Epithelial cell of proximal tubule (primary cell): Measurements from ENCODE around the gene LIG1. TPM values are rescaled to one million over a fixed set of nuclear protein-coding genes. Genes with fewer than 3 reads are reported as not detected.

Experiments
- DNase-seq: peaks from one replicate; pipeline ENCODE4 v3.0.0-alpha.2; 2011; ENCODE audit warnings: low read depth
- H3K4me3 ChIP-seq: 2 replicates; pipeline ENCODE4 v1.5.1; 2011; ENCODE audit warnings: low read depth, mild to moderate bottlenecking, low read length
- total RNA-seq: library from RNA; depleted of rRNA; stranded (reverse); fragments of >200 nt; gene quantifications from 2 replicates; pipeline ENCODE4 v1.2.3, GENCODE V29; 2015
- TF ChIP-seq, protein P1 (sequence below): conservative IDR thresholded peaks from 2 replicates; pipeline ENCODE4 v1.5.1; 2012; ENCODE audit warnings: low read depth, mild to moderate bottlenecking, low read length

The LIG1 gene
- total RNA-seq, 1 donor from 2014 or later: 81.9 TPM

DNA sequence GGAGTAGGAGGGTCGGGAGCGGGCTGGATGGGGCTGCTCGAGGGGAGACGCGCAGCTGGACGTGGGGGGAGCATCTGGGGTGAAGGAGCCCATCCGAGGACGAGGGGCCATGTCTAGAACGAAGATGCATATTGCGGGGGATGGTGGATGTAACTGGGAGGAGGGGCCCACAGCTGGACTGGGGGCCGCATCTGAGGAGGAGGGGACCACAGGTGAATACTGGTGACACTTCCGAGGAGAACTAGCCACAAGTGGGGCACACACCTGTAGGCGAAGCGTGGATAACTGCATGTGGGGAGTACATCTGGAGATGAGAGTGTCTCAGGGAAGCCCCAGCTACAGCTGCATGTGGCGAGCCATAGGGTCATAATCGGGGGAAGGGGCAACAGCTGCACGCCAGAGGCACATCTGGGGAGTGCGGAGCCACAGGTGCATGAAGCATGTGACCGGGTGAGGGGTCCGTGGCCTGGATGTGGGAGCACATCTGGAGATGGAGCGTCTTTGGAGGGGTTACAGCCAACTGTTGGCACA is 738 bp upstream of the LIG1 start:
- peak overlapping the region; percentile 70 for H3K4me3 ChIP-seq
- DNase-seq: no peak
- TF ChIP-seq, protein P1, sequence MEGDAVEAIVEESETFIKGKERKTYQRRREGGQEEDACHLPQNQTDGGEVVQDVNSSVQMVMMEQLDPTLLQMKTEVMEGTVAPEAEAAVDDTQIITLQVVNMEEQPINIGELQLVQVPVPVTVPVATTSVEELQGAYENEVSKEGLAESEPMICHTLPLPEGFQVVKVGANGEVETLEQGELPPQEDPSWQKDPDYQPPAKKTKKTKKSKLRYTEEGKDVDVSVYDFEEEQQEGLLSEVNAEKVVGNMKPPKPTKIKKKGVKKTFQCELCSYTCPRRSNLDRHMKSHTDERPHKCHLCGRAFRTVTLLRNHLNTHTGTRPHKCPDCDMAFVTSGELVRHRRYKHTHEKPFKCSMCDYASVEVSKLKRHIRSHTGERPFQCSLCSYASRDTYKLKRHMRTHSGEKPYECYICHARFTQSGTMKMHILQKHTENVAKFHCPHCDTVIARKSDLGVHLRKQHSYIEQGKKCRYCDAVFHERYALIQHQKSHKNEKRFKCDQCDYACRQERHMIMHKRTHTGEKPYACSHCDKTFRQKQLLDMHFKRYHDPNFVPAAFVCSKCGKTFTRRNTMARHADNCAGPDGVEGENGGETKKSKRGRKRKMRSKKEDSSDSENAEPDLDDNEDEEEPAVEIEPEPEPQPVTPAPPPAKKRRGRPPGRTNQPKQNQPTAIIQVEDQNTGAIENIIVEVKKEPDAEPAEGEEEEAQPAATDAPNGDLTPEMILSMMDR: no peak

DNA sequence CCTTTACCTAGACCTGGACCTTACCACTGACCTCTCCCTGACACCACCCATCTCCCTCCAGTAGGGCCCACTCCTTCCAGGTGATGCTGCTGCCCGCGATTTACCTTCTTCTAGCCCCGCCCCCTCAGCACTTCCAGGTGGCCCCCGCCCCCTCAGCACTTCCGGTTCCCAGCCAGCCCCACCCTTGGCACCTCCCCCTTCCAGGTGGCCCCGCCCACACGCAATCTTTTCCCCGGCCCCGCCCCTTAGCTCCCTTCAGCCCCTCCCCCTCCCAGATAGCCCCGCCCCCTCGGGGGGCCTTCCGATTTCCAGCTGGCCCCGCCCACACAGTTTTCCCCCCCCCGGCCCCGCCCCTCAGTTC is 586 bp downstream of the LIG1 start:
- TF ChIP-seq, protein P1: no peak
- peak overlapping the region; percentile 70 for H3K4me3 ChIP-seq

GRCh38 chr19:48168689-48169088 is 1.5 kb downstream of the LIG1 start:
- TF ChIP-seq, protein P1: no peak
- no peak overlapping the region for H3K4me3 ChIP-seq

More for the DNA sequence above, 586 bp downstream of the LIG1 start:
- no peak for DNase-seq

GRCh38 chr19:48158210-48158790 is 11.8 kb downstream of the LIG1 start:
- no peak overlapping the region for H3K4me3 ChIP-seq
- no peak for DNase-seq
- TF ChIP-seq, protein P1: peak; percentile 44

More at GRCh38 chr19:48168689-48169088, 1.5 kb downstream of the LIG1 start:
- no peak for DNase-seq

DNA sequence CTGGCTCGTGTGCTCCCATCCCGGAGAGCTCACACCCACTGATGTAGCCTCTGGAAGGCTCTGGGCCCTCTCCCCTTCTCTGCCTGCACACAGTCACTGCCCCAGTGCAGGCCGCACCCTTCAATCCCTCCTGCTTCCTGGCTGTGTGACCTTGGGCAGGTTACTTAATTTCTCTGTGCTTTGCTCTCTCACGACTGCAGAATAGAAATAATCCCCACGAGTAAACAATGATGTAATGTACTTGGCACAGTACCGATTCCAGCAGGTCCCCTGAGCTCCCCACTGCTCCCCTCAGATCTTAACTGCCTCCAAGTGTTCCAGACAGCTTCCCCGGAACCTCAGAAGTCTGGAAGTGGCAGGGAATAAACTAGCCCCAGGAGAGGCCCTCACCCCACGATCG is 16.1 kb downstream of the LIG1 start:
- DNase-seq: no peak
- TF ChIP-seq, protein P1: no peak
- no peak overlapping the region for H3K4me3 ChIP-seq

- DNase-seq: no peak
- TF ChIP-seq, protein P1: peak; percentile 74
- H3K4me3 ChIP-seq: no peak overlapping the region
These were observed 17.6 kb downstream of the LIG1 start for GRCh38 chr19:48152551-48152950.

DNA sequence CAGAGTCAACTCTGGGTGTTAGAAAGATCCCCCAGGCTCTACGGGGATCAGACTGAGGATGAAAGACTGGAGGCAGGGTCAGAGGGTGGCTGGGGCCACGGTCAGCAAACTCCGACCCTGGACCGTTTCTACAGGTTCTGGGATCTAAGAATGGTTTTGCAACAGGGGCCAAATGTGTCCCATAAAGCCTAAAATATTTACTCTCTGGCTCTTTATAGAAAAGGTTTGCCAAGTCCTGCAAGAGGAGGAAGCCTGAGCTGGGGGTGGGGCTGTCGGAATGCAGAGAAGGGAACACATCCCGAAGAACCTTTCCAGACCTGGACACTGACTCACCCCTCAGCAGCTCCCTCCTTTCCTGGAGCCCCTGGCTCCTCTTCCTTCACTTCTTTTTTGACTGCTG is 20.7 kb downstream of the LIG1 start:
- DNase-seq: no peak
- TF ChIP-seq, protein P1: no peak
- H3K4me3 ChIP-seq: no peak overlapping the region
